Fibroblast of lung (primary cell): ENCODE measurements around the gene IQGAP2.

ENCODE experiments used
- EZH2 ChIP-seq: IDR thresholded peaks from 2 replicates; pipeline ENCODE4 v1.5.1; 2012; ENCODE audit warnings: low read length, control low read depth, mild to moderate bottlenecking; ENCODE audit errors: missing control alignments
- TF ChIP-seq, protein P1 (sequence below), 2 donors: IDR thresholded peaks in 1 of 2; conservative IDR thresholded peaks in 1 of 2; 1 replicate in 1 of 2; 2 replicates in 1 of 2; pipeline ENCODE4 v1.5.1; 2011 to 2012; ENCODE audit warnings: low read length in 2 of 2, control low read depth in 1 of 2, inconsistent platforms in 1 of 2, low read depth in 1 of 2, mild to moderate bottlenecking in 1 of 2

DNA sequence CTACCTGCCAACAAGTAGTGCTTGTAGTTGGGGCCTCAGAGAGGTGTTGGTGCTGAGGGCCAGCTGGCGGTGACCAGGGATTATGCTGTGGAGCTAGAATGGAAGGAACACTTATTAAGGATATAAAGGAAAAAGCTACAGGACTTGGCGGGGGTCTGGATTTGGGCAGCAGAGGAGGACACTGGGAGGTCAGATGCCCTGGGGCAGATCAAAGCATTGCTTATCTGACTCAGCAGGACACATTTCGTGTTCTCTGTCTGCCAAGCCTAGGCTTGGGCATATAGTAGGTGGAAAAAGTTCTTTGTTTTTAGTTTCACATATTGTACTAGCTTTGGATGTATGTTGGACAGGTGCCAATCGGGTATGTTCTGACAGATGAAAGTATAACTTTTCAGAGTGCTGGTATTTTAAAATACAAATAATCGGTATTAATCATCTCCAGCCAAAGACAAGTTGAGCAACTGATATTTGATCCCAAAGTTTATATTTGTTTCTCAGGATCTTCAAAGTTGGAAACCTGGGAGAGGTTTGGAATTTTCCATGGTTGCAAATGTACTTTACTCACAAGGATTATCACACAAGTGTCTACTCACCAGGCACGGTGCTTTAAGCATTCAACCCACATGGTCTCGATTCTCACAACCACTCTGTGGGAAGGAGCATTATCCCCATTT lies 69.4 kb downstream of the IQGAP2 start:
- TF ChIP-seq, protein P1, sequence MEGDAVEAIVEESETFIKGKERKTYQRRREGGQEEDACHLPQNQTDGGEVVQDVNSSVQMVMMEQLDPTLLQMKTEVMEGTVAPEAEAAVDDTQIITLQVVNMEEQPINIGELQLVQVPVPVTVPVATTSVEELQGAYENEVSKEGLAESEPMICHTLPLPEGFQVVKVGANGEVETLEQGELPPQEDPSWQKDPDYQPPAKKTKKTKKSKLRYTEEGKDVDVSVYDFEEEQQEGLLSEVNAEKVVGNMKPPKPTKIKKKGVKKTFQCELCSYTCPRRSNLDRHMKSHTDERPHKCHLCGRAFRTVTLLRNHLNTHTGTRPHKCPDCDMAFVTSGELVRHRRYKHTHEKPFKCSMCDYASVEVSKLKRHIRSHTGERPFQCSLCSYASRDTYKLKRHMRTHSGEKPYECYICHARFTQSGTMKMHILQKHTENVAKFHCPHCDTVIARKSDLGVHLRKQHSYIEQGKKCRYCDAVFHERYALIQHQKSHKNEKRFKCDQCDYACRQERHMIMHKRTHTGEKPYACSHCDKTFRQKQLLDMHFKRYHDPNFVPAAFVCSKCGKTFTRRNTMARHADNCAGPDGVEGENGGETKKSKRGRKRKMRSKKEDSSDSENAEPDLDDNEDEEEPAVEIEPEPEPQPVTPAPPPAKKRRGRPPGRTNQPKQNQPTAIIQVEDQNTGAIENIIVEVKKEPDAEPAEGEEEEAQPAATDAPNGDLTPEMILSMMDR (conservative IDR thresholded peaks at IDR 0.05 in 1 of 2, IDR thresholded peaks at IDR 0.05 in 1 of 2; ENCODE audit: low read depth in 1 of 2, low read length in 2 of 2), result no peak
- no peak for TF ChIP-seq EZH2
